Measurements from ENCODE around the gene INAFM2. TPM values are rescaled to one million over a fixed set of nuclear protein-coding genes. Genes with fewer than 3 reads are reported as not detected.

INAFM2 gene
- total RNA-seq, 1 donor from 2014 or later = 80.6 TPM

DNA sequence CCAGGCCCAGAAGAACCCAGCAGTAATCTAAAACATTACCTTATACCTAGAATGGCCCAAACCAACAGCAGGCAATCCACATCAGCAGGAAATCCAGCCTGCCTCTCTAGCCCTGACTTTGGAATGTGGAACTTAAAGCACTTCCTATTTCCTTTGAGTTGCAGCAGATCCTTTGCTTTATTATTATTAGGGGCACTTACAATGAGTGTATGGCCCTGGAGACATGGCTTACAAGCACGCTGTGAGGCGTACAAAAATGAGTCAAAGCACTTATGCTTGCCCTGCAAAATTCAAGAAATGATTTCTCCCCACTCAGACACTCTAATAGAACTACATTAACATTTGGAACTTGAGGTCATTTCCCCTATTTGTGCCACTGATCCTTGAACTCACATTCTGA lies 49.5 kb downstream of the INAFM2 start:
- H3K27ac Mint-ChIP-seq (ENCODE audit: unreplicated experiment) = peak overlapping the region; percentile 10
- peaks cover 21% of the 10 kb centered on the region for H3K4me1 Mint-ChIP-seq (ENCODE audit: low read depth)
- H3K27me3 Mint-ChIP-seq (ENCODE audit: low read depth) = no peaks in the 10 kb centered on the region
- H3K4me3 Mint-ChIP-seq (ENCODE audit: unreplicated experiment) = no peak overlapping the region
- TF ChIP-seq CTCF (IDR thresholded peaks at IDR 0.05) = no peak
- no peaks in the 10 kb centered on the region for H3K36me3 Mint-ChIP-seq (ENCODE audit: low read depth)
- no peak for DNase-seq (ENCODE audit: low spot score)
- H3K9me3 Mint-ChIP-seq (ENCODE audit: low read depth) = no peaks in the 10 kb centered on the region

Other genes starting within 250 kb of the INAFM2 start
- gene BMF, start 214.8 kb upstream of the INAFM2 start, total RNA-seq = 15.1 to 40.9 TPM (median 17.9 TPM) in 3 replicates
- 6.7 to 9.6 TPM (median 7.4 TPM) in 3 replicates for gene BUB1B, start 162.6 kb upstream of the INAFM2 start, total RNA-seq
- gene PAK6, start 84.6 kb upstream of the INAFM2 start, total RNA-seq = 0.37 to 0.41 TPM in 2 of 3 replicates, not detected in the other
- 0.25 to 1.1 TPM in 2 of 3 replicates, not detected in the other for gene ANKRD63, start 40.6 kb upstream of the INAFM2 start, total RNA-seq
- gene PLCB2, start 15.8 kb upstream of the INAFM2 start, total RNA-seq = 1.4 to 3.4 TPM (median 2.8 TPM) in 3 replicates
- 55.4 to 60.0 TPM (median 58.0 TPM) in 3 replicates for gene CCDC9B, start 17.2 kb downstream of the INAFM2 start, total RNA-seq
- not detected in 3 replicates for gene PHGR1, start 27.3 kb downstream of the INAFM2 start, total RNA-seq
- gene DISP2, start 34.5 kb downstream of the INAFM2 start, total RNA-seq = 1.3 to 2.2 TPM (median 1.4 TPM) in 3 replicates
- gene KNSTRN, start 59.0 kb downstream of the INAFM2 start, total RNA-seq = 20.9 to 28.4 TPM (median 27.9 TPM) in 3 replicates
- gene IVD, start 82.1 kb downstream of the INAFM2 start, total RNA-seq = 42.0 to 58.9 TPM (median 42.5 TPM) in 3 replicates
- 24.4 to 26.4 TPM (median 24.8 TPM) in 3 replicates for gene BAHD1, start 117.3 kb downstream of the INAFM2 start, total RNA-seq
- 45.4 to 46.2 TPM (median 45.7 TPM) in 3 replicates for gene CHST14, start 147.3 kb downstream of the INAFM2 start, total RNA-seq
- gene CCDC32, start 241.3 kb downstream of the INAFM2 start, total RNA-seq = 16.7 to 22.5 TPM (median 21.2 TPM) in 3 replicates
- 7.7 to 10.9 TPM (median 10.2 TPM) in 3 replicates for gene RPUSD2, start 245.6 kb downstream of the INAFM2 start, total RNA-seq